H54 (cell line): ENCODE results near the gene STX12.
"Not testable (repeated sequence)": the region's sequence is repeated elsewhere in the genome, so short reads cannot be mapped to it uniquely, and the experiment has no call there.

ENCODE experiments used
- DNase-seq: peaks from one replicate; pipeline ENCODE4 v3.0.0; 2011; ENCODE audit warnings: low spot score, mixed read lengths; ENCODE audit not compliant: insufficient read length
- FAIRE-seq: peaks from 3 replicates; lab custom pipeline; 2011; peaks lifted over from hg19 to GRCh38; lab: Jason Lieb, UNC
- POLR2A ChIP-seq: IDR thresholded peaks from 2 replicates; pipeline ENCODE4 v1.6.1; 2011; ENCODE audit warnings: low read depth, mild to moderate bottlenecking, low read length

STX12 gene

GRCh38 chr1:27861436-27861835 lies 88.4 kb downstream of the STX12 start:
- DNase-seq (no peak), FAIRE-seq (no peak)
- TF ChIP-seq POLR2A = no peak

GRCh38 chr1:27862004-27862403 lies 89.0 kb downstream of the STX12 start:
- DNase-seq (no peak), FAIRE-seq (no peak)
- no peak for TF ChIP-seq POLR2A

DNA sequence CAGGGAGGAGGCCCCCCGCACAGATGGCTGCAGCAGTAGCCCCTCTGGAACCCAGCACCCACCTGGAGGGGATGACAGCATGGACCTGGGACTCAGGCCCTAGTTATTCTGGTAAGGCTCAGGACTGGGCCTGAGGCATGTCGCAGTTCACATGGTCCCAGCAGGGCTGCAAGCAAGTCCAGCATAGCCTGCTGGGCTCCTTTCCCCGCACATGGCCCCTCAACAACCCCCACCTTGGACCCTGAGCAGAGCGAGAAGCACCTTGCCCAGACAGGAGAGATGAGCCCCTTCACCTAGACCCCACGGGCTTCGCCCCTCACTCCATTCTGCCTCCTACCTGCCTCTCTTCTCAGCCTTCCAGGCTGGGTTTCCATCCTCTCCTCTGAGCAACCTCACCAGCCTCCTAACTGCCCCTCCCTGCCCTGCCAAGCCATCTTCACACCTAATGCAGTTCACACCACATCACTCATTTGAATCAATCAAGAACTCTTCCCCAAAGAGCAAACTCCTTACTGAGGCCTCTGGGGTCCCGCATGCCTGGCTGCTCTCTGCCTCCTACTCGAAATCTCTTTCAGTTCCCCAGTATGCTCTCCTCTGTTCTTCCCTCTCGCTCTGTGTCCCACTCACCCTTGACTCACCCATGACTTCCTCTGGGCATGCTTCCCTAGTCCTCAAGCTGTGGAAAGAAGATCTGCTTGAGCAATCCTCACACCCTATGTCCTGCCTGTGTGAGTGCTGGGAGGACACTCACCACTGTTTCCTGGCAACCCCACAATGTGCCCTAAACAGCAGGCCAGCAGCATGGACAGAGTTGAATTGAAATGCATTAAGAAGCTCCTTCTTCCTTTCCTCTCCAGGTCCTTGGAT lies 89.9 kb downstream of the STX12 start:
- peak; percentile 74 for DNase-seq
- TF ChIP-seq POLR2A = no peak
- peak; percentile 89 for FAIRE-seq

GRCh38 chr1:27863538-27863915 lies 90.5 kb downstream of the STX12 start:
- FAIRE-seq (no peak), DNase-seq (no peak)
- TF ChIP-seq POLR2A = no peak

DNA sequence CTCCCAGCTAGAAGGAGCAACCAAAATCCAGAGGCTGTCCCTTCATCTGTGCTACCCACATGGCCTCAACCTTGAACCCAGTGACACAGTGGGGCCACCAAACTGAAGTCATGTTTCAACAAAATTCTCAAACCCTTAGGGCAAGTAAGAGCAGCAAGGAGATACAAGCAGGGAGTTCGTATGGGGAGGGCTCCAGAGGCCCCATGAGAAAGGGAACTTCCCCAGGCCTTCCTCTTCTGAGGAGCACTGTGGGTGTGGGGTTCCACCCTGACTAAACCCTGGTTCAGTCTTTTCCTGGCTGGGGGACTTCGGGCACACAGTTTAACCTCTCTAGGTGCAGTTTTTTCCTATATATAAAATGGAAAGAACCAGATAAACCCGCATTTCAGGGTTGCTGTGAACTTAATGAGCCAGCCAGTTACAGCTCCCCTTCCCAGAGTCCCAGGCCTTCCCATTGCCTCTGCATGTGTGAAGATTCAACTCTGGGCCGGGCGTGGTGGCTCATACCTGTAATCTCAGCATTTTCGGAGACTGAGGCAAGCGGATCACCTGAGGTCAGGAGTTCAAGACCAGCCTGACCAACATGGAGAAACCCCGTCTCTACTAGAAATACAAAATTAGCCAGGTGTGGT lies 91.4 kb downstream of the STX12 start:
- no peak for TF ChIP-seq POLR2A
- DNase-seq (no peak), FAIRE-seq (no peak)

GRCh38 chr1:27865821-27866220 lies 92.8 kb downstream of the STX12 start:
- DNase-seq (no peak), FAIRE-seq (no peak)
- no peak for TF ChIP-seq POLR2A

- no peak for TF ChIP-seq POLR2A
- DNase-seq = no peak
- no peak for FAIRE-seq
Measured at GRCh38 chr1:27868556-27868931, 95.5 kb downstream of the STX12 start.

- DNase-seq (no peak), FAIRE-seq (no peak)
- no peak for TF ChIP-seq POLR2A
Measured at GRCh38 chr1:27868932-27869718, 96.1 kb downstream of the STX12 start.

GRCh38 chr1:27869719-27870085 lies 96.7 kb downstream of the STX12 start:
- DNase-seq (no peak), FAIRE-seq (no peak)
- no peak for TF ChIP-seq POLR2A

DNA sequence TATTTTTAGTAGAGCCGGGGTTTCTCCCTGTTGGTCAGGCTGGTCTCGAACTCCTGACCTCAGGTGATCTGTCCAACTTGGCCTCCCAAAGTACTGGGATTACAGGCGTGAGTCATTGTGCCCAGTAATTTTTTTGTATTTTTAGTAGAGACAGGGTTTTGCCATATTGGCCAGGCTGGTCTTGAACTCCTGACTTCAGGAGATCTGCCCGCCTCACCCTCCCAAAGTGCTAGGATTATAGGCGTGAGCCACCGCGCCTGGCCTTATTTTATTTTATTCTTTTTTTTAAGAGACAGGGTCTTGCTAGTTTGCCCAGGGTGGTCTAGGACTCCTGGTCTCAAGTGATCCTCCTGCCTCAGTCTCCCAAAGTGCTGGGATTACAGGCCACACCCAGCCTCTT lies 98.1 kb downstream of the STX12 start:
- DNase-seq, FAIRE-seq: not testable (repeated sequence)

DNA sequence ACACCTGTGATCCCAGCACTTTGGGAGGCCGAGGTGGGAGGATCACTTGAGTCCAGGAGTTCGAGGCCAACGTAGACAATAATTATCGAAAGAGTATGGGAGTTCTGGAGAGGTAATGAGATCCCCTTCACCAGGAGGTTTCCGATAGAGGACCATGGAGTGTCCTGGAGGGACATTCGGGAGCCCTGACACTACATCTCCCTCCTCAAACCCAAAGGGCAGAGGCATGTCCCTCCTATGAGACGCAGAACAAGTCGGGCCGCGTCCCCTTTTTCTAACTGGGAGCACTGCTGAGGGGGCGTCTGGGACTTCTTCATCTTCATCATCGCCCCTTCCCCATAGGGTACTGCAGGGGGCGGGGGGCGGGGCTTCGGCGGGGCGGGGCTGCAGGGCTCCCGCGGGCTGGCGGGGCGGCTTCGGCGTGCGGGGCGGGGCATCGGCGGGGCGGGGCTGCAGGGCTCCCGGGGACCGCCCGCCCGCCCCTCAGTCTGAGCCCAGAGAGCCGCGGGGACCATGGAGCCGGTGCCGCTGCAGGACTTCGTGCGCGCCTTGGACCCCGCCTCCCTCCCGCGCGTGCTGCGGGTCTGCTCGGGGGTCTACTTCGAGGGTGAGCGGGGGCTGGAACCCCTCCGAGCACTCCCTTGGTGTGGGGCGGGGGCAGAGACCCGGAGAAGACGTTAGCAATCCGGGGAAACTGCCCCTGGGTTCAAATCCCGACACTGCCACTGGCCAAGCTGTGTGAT lies 99.2 kb downstream of the STX12 start, which contains the start of gene THEMIS2:
TSS of gene THEMIS2 (plus strand) at position 486 of the 743 bp plus-strand sequence. CDS start at position 514, 28 bp downstream.
- FAIRE-seq (no peak), DNase-seq (peak; percentile 43)
- peak; percentile 42; the same call in 1 of the 2 replicates for TF ChIP-seq POLR2A

DNA sequence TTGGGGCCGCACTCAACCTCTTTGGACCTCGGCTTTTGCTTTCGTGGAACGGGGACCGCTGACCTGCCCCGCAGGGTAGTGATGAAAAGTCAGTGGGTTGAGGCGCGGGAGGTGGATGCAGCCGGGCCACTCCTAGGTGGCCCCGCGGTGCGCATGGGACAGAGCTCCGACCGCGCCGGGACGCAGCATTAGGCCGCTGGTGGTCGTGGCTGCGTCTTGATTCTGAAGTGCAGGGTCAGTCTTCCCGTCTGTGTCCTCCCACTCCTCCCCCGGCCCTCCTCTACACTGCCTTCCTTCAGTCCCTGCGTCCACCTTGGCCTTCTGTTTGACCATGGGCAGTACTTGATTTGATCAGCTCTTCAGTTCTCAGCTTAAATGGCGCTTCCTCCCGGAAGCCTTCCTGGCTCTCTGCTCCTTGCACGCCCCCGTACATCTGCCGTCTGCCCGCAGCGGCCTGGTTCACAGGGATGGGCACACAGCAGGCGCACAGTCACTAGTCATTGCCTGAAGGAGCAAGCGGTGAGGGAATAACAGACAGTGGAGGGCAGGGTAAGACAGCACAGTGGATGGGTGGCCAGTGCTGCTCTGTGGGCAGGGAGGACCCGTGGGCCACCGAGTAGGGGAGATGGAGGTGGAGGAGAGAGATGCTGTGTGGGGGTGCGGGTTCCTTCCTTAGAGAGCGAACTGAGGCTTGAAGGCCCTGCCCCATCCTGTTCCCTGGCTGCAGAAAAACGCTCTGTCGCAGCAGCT lies 100.0 kb downstream of the STX12 start:
- TF ChIP-seq POLR2A = no peak
- FAIRE-seq (no peak), DNase-seq (no peak)
